Measurements from ENCODE around the gene KDM2B.
"Not testable (repeated sequence)": the region's sequence is repeated elsewhere in the genome, so short reads cannot be mapped to it uniquely, and the experiment has no call there.

KDM2B gene

GRCh38 chr12:121583334-121583661, 2.5 kb upstream of the KDM2B start:
- not testable (repeated sequence) for DNase-seq

GRCh38 chr12:121582583-121583333, 1.9 kb upstream of the KDM2B start:
- DNase-seq: no peak

GRCh38 chr12:121581686-121582429, 1.0 kb upstream of the KDM2B start:
- DNase-seq: peak; percentile 20 to 23

- DNase-seq: peak; percentile 77 to 80
Observed at GRCh38 chr12:121579981-121580868, 598 bp downstream of the KDM2B start.

GRCh38 chr12:121579190-121579791, 1.5 kb downstream of the KDM2B start:
- DNase-seq: peak; percentile 40 to 46

- peak in 1 of 2 donors; percentile 13 for DNase-seq
Observed at GRCh38 chr12:121578230-121579189, 2.3 kb downstream of the KDM2B start.

GRCh38 chr12:121577443-121578180, 3.2 kb downstream of the KDM2B start:
- DNase-seq: no peak

- no peak for DNase-seq
Observed at GRCh38 chr12:121576851-121577391, 3.9 kb downstream of the KDM2B start.

- DNase-seq: no peak
Observed at GRCh38 chr12:121575952-121576625, 4.7 kb downstream of the KDM2B start.

GRCh38 chr12:121575051-121575450, 5.8 kb downstream of the KDM2B start:
- DNase-seq: no peak

GRCh38 chr12:121574025-121574424, 6.8 kb downstream of the KDM2B start:
- DNase-seq: no peak

GRCh38 chr12:121571920-121572319, 8.9 kb downstream of the KDM2B start:
- DNase-seq: no peak

- DNase-seq: no peak
Observed at GRCh38 chr12:121570467-121571283, 10.1 kb downstream of the KDM2B start.

- peak in 1 of 2 donors; percentile 7 for DNase-seq
Observed at GRCh38 chr12:121568971-121569751, 11.7 kb downstream of the KDM2B start.

- DNase-seq: no peak
Observed at GRCh38 chr12:121568518-121568917, 12.3 kb downstream of the KDM2B start.

GRCh38 chr12:121565076-121565475, 15.7 kb downstream of the KDM2B start:
- no peak for DNase-seq

GRCh38 chr12:121562488-121562887, 18.3 kb downstream of the KDM2B start:
- no peak for DNase-seq

- DNase-seq: no peak
Observed at GRCh38 chr12:121561009-121561395, 19.8 kb downstream of the KDM2B start.
